PC-9 (cell line): ENCODE results near the gene CIT. TPM values are rescaled to one million over a fixed set of nuclear protein-coding genes. Genes with fewer than 3 reads are reported as not detected.

Source experiments
- BruUV-seq: library from RNA; stranded (reverse); fragments of 400-500 nt; replicated peaks from 2 replicates; lab custom pipeline; 2021; lab: Mats Ljungman, UMichigan
- CTCF ChIA-PET: fragments of 300-600 bp; sonication (Branson Sonifier 250); formaldehyde crosslinking; loops from one replicate; lab custom pipeline; 2022; ENCODE audit warnings: antibody characterized with exemption; lab: Charles Lee
- POLR2A ChIA-PET: fragments of 300-600 bp; sonication (Branson Sonifier 250); formaldehyde crosslinking; loops from one replicate; lab custom pipeline; 2022; ENCODE audit warnings: antibody characterized with exemption; ENCODE audit not compliant: unreplicated experiment; lab: Charles Lee
- DNase-seq, 2 experiments: peaks; one replicate each; pipeline versions ENCODE4 v3.0.0 to v3.0.0-alpha.2; 2015 to 2022; ENCODE audit warnings: mixed read lengths in 1 of 2
- H2AFZ ChIP-seq: fragments of 200-600 bp; sonication (generic); 2 replicates; pipeline ENCODE4 v1.8.1; 2017; ENCODE audit warnings: antibody characterized with exemption
- H3F3A ChIP-seq: fragments of 200-600 bp; sonication (generic); 2 replicates; pipeline ENCODE4 v1.8.1; 2017; ENCODE audit warnings: antibody characterized with exemption, mild to moderate bottlenecking, low read depth; ENCODE audit not compliant: insufficient read depth
- H3K27ac ChIP-seq: fragments of 200-600 bp; sonication (generic); 2 replicates; pipeline ENCODE4 v1.6.1; 2016; ENCODE audit warnings: mixed run types
- H3K27me3 ChIP-seq: fragments of 200-600 bp; sonication (generic); 2 replicates; pipeline ENCODE4 v1.6.1; 2016; ENCODE audit warnings: low read depth, mixed run types; ENCODE audit not compliant: insufficient read depth
- H3K36me3 ChIP-seq: fragments of 200-600 bp; sonication (generic); 2 replicates; pipeline ENCODE4 v1.6.1; 2016; ENCODE audit warnings: low read depth, mixed run types
- H3K4me1 ChIP-seq: fragments of 200-600 bp; sonication (generic); replicated peaks from 2 replicates; pipeline ENCODE4 v1.6.1; 2016; ENCODE audit warnings: mixed run types; ENCODE audit not compliant: insufficient read depth
- H3K4me2 ChIP-seq: fragments of 200-600 bp; sonication (generic); 2 replicates; pipeline ENCODE4 v1.6.1; 2017; ENCODE audit warnings: mixed run types
- H3K4me3 ChIP-seq: fragments of 200-600 bp; sonication (generic); 2 replicates; pipeline ENCODE4 v1.6.1; 2016; ENCODE audit warnings: mixed run types
- H3K79me2 ChIP-seq: fragments of 200-600 bp; sonication (generic); 2 replicates; pipeline ENCODE4 v1.6.1; 2017; ENCODE audit warnings: low read depth, mixed run types
- H3K9me2 ChIP-seq: fragments of 200-600 bp; sonication (generic); 2 replicates; pipeline ENCODE4 v1.8.1; 2017; ENCODE audit warnings: mild to moderate bottlenecking; ENCODE audit not compliant: insufficient read depth
- H3K9me3 ChIP-seq: fragments of 200-600 bp; sonication (generic); 2 replicates; pipeline ENCODE4 v1.8.1; 2016; ENCODE audit warnings: low read depth; ENCODE audit not compliant: insufficient read depth
- H4K20me1 ChIP-seq: fragments of 200-600 bp; sonication (generic); 2 replicates; pipeline ENCODE4 v1.8.1; 2017; ENCODE audit not compliant: insufficient read depth
- EZH2 ChIP-seq: fragments of 200-600 bp; sonication (generic); IDR thresholded peaks from 2 replicates; pipeline ENCODE4 v1.8.0; 2017; ENCODE audit warnings: antibody characterized with exemption, low read depth
- intact Hi-C: fragments of 100-400 bp; cut with micrococcal nuclease; formaldehyde crosslinking; loops from one replicate; pipeline ENCODE4 v1.10.0; 2022; ENCODE audit not compliant: unreplicated experiment
- total RNA-seq: library from RNA; stranded (reverse); gene quantifications from 2 replicates; pipeline ENCODE4 v1.2.3, GENCODE V29; 2021
- TF ChIP-seq, protein P1 (sequence below): fragments of 200-600 bp; sonication (generic); conservative IDR thresholded peaks from 2 replicates; pipeline ENCODE4 v1.6.1; 2017; ENCODE audit warnings: mixed run types, antibody characterized with exemption, mild to moderate bottlenecking, moderate library complexity

CIT gene
- total RNA-seq, 1 experiment from 2014 or later = 81.8 TPM

DNA sequence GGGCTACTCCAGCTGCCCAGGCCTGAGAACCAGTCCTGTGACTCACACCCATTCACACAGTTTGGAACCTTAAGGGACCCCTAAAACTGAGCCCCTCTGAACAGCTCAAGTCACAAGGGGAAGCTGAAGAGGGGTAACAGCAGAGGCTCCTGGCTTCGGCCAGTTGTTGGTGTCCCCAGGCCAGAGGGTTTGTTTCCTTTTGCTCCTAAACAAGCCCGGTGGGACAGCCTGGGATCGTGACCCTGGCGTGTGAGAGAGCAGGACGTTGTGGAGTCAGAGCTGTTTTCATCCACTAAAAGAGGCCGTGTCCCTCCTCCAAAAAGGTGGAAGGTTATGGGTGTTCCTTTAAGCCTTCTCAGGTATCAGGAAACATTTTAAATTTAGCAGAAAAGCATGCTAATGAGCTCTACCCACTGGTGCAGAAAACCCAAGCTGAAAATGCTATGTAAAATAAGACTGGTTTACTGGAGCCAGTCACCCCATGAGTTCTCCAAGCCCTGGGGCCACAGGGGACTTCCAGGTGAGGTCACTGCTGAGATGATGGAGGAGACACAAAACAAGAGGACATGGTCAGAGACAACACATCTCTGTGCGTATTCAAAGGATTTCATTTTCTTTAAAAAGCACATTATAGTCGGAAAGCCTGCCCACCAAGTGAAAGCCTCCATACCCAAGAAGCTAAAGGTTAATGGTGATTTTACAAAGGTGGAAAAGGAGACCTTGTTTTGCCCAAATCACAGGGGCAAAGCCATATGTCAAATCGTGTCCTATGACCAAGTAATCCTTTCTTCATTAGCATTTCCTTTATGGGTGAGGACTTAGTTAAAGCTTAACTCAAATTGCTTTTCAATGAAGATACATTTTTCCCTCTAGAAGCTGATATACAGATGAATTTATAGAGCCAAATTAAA is 195.1 kb downstream of the CIT start:
- Histone ChIP-seq H3K4me2 (no peak overlapping the region), H3K27me3 (no peaks in the 10 kb centered on the region), H3K4me3 (no peak overlapping the region), H2AFZ (no peak overlapping the region), H3K4me1 (no peaks in the 10 kb centered on the region), H4K20me1 (no peaks in the 10 kb centered on the region), H3K36me3 (peaks cover 20% of the 10 kb centered on the region), H3F3A (no peaks in the 10 kb centered on the region; the same call in 1 of the 2 replicates), H3K79me2 (no peaks in the 10 kb centered on the region), H3K27ac (no peak overlapping the region), H3K9me2 (no peaks in the 10 kb centered on the region), H3K9me3 (no peaks in the 10 kb centered on the region)
- CTCF ChIA-PET = no interaction called here
- TF ChIP-seq, protein P1, sequence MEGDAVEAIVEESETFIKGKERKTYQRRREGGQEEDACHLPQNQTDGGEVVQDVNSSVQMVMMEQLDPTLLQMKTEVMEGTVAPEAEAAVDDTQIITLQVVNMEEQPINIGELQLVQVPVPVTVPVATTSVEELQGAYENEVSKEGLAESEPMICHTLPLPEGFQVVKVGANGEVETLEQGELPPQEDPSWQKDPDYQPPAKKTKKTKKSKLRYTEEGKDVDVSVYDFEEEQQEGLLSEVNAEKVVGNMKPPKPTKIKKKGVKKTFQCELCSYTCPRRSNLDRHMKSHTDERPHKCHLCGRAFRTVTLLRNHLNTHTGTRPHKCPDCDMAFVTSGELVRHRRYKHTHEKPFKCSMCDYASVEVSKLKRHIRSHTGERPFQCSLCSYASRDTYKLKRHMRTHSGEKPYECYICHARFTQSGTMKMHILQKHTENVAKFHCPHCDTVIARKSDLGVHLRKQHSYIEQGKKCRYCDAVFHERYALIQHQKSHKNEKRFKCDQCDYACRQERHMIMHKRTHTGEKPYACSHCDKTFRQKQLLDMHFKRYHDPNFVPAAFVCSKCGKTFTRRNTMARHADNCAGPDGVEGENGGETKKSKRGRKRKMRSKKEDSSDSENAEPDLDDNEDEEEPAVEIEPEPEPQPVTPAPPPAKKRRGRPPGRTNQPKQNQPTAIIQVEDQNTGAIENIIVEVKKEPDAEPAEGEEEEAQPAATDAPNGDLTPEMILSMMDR = no peak
- no peak for TF ChIP-seq EZH2
- peak in 1 of 2 experiments; percentile 34 for DNase-seq
- intact Hi-C loops = no loop called here
- POLR2A ChIA-PET = no interaction called here
- BruUV-seq = no TSS peak

DNA sequence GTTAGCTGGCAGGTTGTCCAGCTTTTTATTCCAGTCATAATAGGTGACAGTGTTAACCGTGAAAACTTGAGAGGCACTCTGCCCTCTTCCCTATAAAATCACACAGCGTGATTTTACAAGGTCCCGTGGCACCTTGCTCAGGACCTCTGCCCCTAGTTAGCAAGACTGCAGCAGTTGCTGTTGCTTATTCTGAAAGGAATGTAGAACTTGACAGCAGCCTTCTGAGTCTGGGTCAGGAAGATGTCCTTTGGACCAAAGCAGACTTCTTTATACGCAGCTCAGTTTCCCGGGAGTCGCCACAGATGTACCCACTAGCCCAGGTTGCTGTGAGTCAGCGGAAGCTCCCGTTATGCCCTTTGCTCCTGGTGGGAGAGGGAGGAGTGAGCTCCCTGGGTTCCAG is 196.0 kb downstream of the CIT start:
- CTCF ChIA-PET = no interaction called here
- POLR2A ChIA-PET = no interaction called here
- no TSS peak for BruUV-seq

DNA sequence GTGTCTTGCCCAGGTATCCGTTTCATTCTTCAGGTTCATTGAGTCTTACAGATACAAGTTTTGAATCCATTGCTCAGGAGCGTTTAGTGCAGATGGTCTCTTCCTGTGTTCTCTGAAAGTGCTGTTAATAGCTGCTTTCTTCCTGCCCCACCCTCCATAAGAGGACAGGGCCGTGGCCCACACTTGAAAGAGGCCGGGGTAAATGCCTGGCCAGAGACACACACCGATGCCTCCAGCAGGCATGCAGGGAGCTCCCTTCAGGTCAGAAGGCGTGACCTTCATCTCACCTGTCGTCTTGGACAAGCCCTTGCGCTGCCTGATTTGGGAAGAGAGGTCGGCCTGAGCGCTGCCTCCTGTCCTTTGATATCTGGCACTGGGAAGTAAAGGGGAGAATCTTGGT is 197.6 kb downstream of the CIT start:
- no peaks in the 10 kb centered on the region for H3K27me3 ChIP-seq
- no peaks in the 10 kb centered on the region for H3K79me2 ChIP-seq
- peaks cover 6% of the 10 kb centered on the region; the same call in 1 of the 2 replicates for H3F3A ChIP-seq
- H3K4me1 ChIP-seq = 0 out of 2 replicates have a peak, but pooled peaks cover 3% of the 10 kb centered on the region
- intact Hi-C loops = no loop called here
- ChIA-PET CTCF (no interaction called here), POLR2A (no interaction called here)
- no TSS peak for BruUV-seq
- 0 out of 2 replicates have a peak, but pooled peaks cover under 1% of the 10 kb centered on the region for H4K20me1 ChIP-seq
- H3K9me3 ChIP-seq = no peaks in the 10 kb centered on the region
- H3K4me3 ChIP-seq = no peak overlapping the region
- H3K9me2 ChIP-seq = no peaks in the 10 kb centered on the region
- no peak for DNase-seq
- TF ChIP-seq, protein P1 = no peak
- no peak for TF ChIP-seq EZH2
- peaks cover 35% of the 10 kb centered on the region for H3K36me3 ChIP-seq
- no peak overlapping the region for H3K4me2 ChIP-seq
- H3K27ac ChIP-seq = no peak overlapping the region
- no peak overlapping the region for H2AFZ ChIP-seq

More for the DNA sequence above, 196.0 kb downstream of the CIT start:
- no peak for DNase-seq
- H3K79me2 ChIP-seq = no peaks in the 10 kb centered on the region
- H3K27ac ChIP-seq = no peak overlapping the region
- no peak overlapping the region for H3K4me3 ChIP-seq
- no peaks in the 10 kb centered on the region for H3K9me3 ChIP-seq
- no peaks in the 10 kb centered on the region for H4K20me1 ChIP-seq
- no peaks in the 10 kb centered on the region for H3K4me1 ChIP-seq
- H2AFZ ChIP-seq = no peak overlapping the region
- H3K9me2 ChIP-seq = no peaks in the 10 kb centered on the region
- no peaks in the 10 kb centered on the region; the same call in 1 of the 2 replicates for H3F3A ChIP-seq
- intact Hi-C loops = no loop called here
- no peaks in the 10 kb centered on the region for H3K27me3 ChIP-seq
- TF ChIP-seq, protein P1 = no peak
- no peak for TF ChIP-seq EZH2
- H3K4me2 ChIP-seq = no peak overlapping the region
- peaks cover 27% of the 10 kb centered on the region for H3K36me3 ChIP-seq
